HCT116 (cell line): ENCODE measurements around the gene KLK5.

Source experiments
- ATF3 ChIP-seq: IDR thresholded peaks from 2 replicates; pipeline ENCODE4 v1.6.1; 2012
- CBX3 ChIP-seq: IDR thresholded peaks from 2 replicates; pipeline ENCODE4 v1.6.1; 2012; ENCODE audit warnings: low read depth
- CEBPB ChIP-seq: IDR thresholded peaks from 2 replicates; pipeline ENCODE4 v1.6.1; 2012; ENCODE audit warnings: low read depth
- CTCF ChIP-seq, 3 experiments: fragments of 200-600 bp in 1 of 3; sonication (generic) in 1 of 3; IDR thresholded peaks in 2 of 3; conservative IDR thresholded peaks in 1 of 3; 2 replicates each; pipeline ENCODE4 v1.5.1; 2012 to 2017; ENCODE audit warnings: low read depth in 2 of 3, low read length in 2 of 3, antibody characterized with exemption in 1 of 3, borderline replicate concordance in 1 of 3, control low read depth in 1 of 3, mild to moderate bottlenecking in 1 of 3, mixed read lengths in 1 of 3, mixed run types in 1 of 3, moderate library complexity in 1 of 3; ENCODE audit not compliant: insufficient read depth in 1 of 3
- EZH2 ChIP-seq: fragments of 200-600 bp; sonication (generic); IDR thresholded peaks from 2 replicates; pipeline ENCODE4 v1.6.1; 2017; ENCODE audit warnings: antibody characterized with exemption, mixed run types
- JUND ChIP-seq: IDR thresholded peaks from 2 replicates; pipeline ENCODE4 v1.6.1; 2012
- POLR2A ChIP-seq: IDR thresholded peaks from 2 replicates; pipeline ENCODE4 v1.7.0; 2011; ENCODE audit warnings: borderline replicate concordance; ENCODE audit not compliant: insufficient read depth, insufficient read length; ENCODE audit errors: extremely low read depth
- POLR2AphosphoS5 ChIP-seq: IDR thresholded peaks from 2 replicates; pipeline ENCODE4 v1.6.1; 2011; ENCODE audit warnings: mild to moderate bottlenecking, low read depth, low read length, moderate library complexity
- RAD21 ChIP-seq: IDR thresholded peaks from 2 replicates; pipeline ENCODE4 v1.6.1; 2012; ENCODE audit warnings: low read depth, mild to moderate bottlenecking
- REST ChIP-seq: IDR thresholded peaks from 2 replicates; pipeline ENCODE4 v1.6.1; 2012; ENCODE audit warnings: low read depth
- SRF ChIP-seq: IDR thresholded peaks from 2 replicates; pipeline ENCODE4 v1.6.1; 2012; ENCODE audit warnings: low read depth
- ZBTB33 ChIP-seq: IDR thresholded peaks from 2 replicates; pipeline ENCODE4 v1.6.1; 2011; ENCODE audit warnings: mild to moderate bottlenecking, low read length, moderate library complexity; ENCODE audit not compliant: insufficient replicate concordance; ENCODE audit errors: extremely low read depth
- ZFX ChIP-seq: fragments of 450-650 bp; IDR thresholded peaks from 2 replicates; pipeline ENCODE4 v1.6.1; 2017

GRCh38 chr19:50992666-50993035 lies 39.8 kb upstream of the KLK5 start:
- no peak for TF ChIP-seq CTCF (IDR thresholded peaks at IDR 0.05 in 2 of 3, conservative IDR thresholded peaks at IDR 0.05 in 1 of 3; ENCODE audit: borderline replicate concordance in 1 of 3, insufficient read depth in 1 of 3, low read depth in 2 of 3, low read length in 2 of 3)
- TF ChIP-seq CBX3: no peak
- no peak for TF ChIP-seq REST
- no peak for TF ChIP-seq POLR2A
- TF ChIP-seq RAD21: no peak
- TF ChIP-seq CEBPB: no peak
- TF ChIP-seq EZH2: no peak
- no peak for TF ChIP-seq JUND
- TF ChIP-seq ZFX: no peak
- no peak for TF ChIP-seq ATF3
- TF ChIP-seq POLR2AphosphoS5: no peak
- no peak for TF ChIP-seq SRF
- TF ChIP-seq ZBTB33: no peak
